ENCODE results near the gene DROSHA. TPM values are rescaled to one million over a fixed set of nuclear protein-coding genes. Genes with fewer than 3 reads are reported as not detected.
"Not testable (repeated sequence)": the region's sequence is repeated elsewhere in the genome, so short reads cannot be mapped to it uniquely, and the experiment has no call there.

Gene DROSHA
- total RNA-seq, 2 experiments from 2014 or later = 69.8 to 74.3 TPM

- H3K36me3 Mint-ChIP-seq (ENCODE audit: low read depth) = no peaks in the 10 kb centered on the region
- ChIA-PET POLR2A (no interaction called here), CTCF (no interaction called here)
- H3K4me3 Mint-ChIP-seq = no peak overlapping the region
- no peaks in the 10 kb centered on the region for H3K4me1 Mint-ChIP-seq (ENCODE audit: low read depth)
- no peak for ATAC-seq
- no peak overlapping the region for H3K27ac Mint-ChIP-seq
- peaks cover 4% of the 10 kb centered on the region for H3K27me3 Mint-ChIP-seq (ENCODE audit: low read depth)
- no peak for DNase-seq
- no peaks in the 10 kb centered on the region for H3K9me3 Mint-ChIP-seq (ENCODE audit: insufficient read depth)
Measured at GRCh38 chr5:31362931-31363568, 168.8 kb downstream of the DROSHA start.

GRCh38 chr5:31362529-31362900 lies 169.4 kb downstream of the DROSHA start:
- DNase-seq (no peak), ATAC-seq (no peak)
- ChIA-PET POLR2A (no interaction called here), CTCF (no interaction called here)
- H3K36me3 Mint-ChIP-seq (ENCODE audit: low read depth) = no peaks in the 10 kb centered on the region
- peaks cover 4% of the 10 kb centered on the region for H3K27me3 Mint-ChIP-seq (ENCODE audit: low read depth)
- no peak overlapping the region for H3K27ac Mint-ChIP-seq
- no peaks in the 10 kb centered on the region for H3K4me1 Mint-ChIP-seq (ENCODE audit: low read depth)
- H3K4me3 Mint-ChIP-seq = no peak overlapping the region
- no peaks in the 10 kb centered on the region for H3K9me3 Mint-ChIP-seq (ENCODE audit: insufficient read depth)

GRCh38 chr5:31361704-31362528 lies 170.0 kb downstream of the DROSHA start:
- H3K27ac Mint-ChIP-seq; H3K36me3 Mint-ChIP-seq (ENCODE audit: low read depth); DNase-seq; H3K4me1 Mint-ChIP-seq (ENCODE audit: low read depth); H3K9me3 Mint-ChIP-seq (ENCODE audit: insufficient read depth); ATAC-seq; H3K4me3 Mint-ChIP-seq; CTCF ChIA-PET; H3K27me3 Mint-ChIP-seq (ENCODE audit: low read depth); POLR2A ChIA-PET: not testable (repeated sequence)

- no peaks in the 10 kb centered on the region for H3K9me3 Mint-ChIP-seq (ENCODE audit: insufficient read depth)
- peaks cover 4% of the 10 kb centered on the region for H3K27me3 Mint-ChIP-seq (ENCODE audit: low read depth)
- H3K36me3 Mint-ChIP-seq (ENCODE audit: low read depth) = no peaks in the 10 kb centered on the region
- DNase-seq = no peak
- H3K4me1 Mint-ChIP-seq (ENCODE audit: low read depth) = no peaks in the 10 kb centered on the region
- CTCF ChIA-PET = no interaction called here
- no peak overlapping the region for H3K27ac Mint-ChIP-seq
- POLR2A ChIA-PET = no interaction called here
- no peak for ATAC-seq
- no peak overlapping the region for H3K4me3 Mint-ChIP-seq
Measured at GRCh38 chr5:31361234-31361633, 170.7 kb downstream of the DROSHA start.

DNA sequence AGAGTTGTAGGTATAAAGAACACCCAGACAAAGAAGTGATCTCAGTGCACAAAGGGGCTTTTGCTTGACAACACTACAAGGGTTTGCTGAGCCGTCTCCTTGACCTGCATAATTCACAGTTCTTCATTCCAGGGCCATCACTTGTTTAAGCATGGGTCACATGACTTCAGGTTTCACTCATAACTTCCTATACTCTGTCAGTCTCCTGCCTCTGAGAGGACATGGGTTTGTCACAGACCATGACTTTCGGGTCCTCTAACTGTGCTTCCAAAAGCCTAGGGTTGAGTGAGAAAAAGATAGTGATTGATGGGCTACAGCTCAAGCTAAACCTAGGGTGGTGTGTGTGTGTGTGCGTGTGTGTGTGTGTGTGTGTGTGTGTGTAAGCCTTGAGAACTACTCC lies 172.1 kb downstream of the DROSHA start:
- Mint-ChIP-seq H3K27ac (no peak overlapping the region), H3K36me3 (ENCODE audit: low read depth) (no peaks in the 10 kb centered on the region), H3K4me1 (ENCODE audit: low read depth) (no peaks in the 10 kb centered on the region), H3K4me3 (no peak overlapping the region), H3K27me3 (ENCODE audit: low read depth) (peaks cover 4% of the 10 kb centered on the region), H3K9me3 (ENCODE audit: insufficient read depth) (no peaks in the 10 kb centered on the region)
- CTCF ChIA-PET = no interaction called here
- DNase-seq (no peak), ATAC-seq (no peak)
- POLR2A ChIA-PET = no interaction called here

DNA sequence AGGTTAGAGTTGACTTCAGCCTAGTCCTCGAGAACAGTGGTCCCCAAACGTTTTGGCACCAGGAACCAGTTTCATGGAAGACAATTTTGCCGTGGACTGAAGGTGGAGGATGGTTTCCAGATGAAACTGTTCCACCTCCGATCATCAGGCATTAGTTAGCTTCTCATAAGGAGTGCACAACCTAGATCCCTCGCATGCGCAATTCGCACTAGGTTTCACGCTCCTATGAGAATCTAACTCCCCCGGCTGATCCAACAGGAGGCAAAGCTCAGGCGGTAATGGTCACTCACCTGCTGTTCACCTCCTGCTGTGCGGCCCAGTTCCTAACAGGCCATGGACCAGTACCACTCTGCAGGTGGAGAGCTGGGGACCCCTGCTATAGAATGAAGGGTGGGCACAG lies 174.9 kb downstream of the DROSHA start:
- H3K27me3 Mint-ChIP-seq (ENCODE audit: low read depth) = peaks cover 4% of the 10 kb centered on the region
- H3K9me3 Mint-ChIP-seq (ENCODE audit: insufficient read depth) = no peaks in the 10 kb centered on the region
- H3K36me3 Mint-ChIP-seq (ENCODE audit: low read depth) = no peaks in the 10 kb centered on the region
- no peaks in the 10 kb centered on the region for H3K4me1 Mint-ChIP-seq (ENCODE audit: low read depth)
- ChIA-PET POLR2A (no interaction called here), CTCF (no interaction called here)
- ATAC-seq (no peak), DNase-seq (no peak)
- H3K4me3 Mint-ChIP-seq = no peak overlapping the region
- no peak overlapping the region for H3K27ac Mint-ChIP-seq

GRCh38 chr5:31355337-31355736 lies 176.6 kb downstream of the DROSHA start:
- no peaks in the 10 kb centered on the region for H3K9me3 Mint-ChIP-seq (ENCODE audit: insufficient read depth)
- ATAC-seq = no peak
- H3K4me3 Mint-ChIP-seq = no peak overlapping the region
- no peaks in the 10 kb centered on the region for H3K36me3 Mint-ChIP-seq (ENCODE audit: low read depth)
- POLR2A ChIA-PET = no interaction called here
- CTCF ChIA-PET = no interaction called here
- no peak overlapping the region for H3K27ac Mint-ChIP-seq
- DNase-seq = no peak
- peaks cover 4% of the 10 kb centered on the region for H3K27me3 Mint-ChIP-seq (ENCODE audit: low read depth)
- no peaks in the 10 kb centered on the region for H3K4me1 Mint-ChIP-seq (ENCODE audit: low read depth)

Other genes with a start within 250 kb of the DROSHA start
- 10 to 100 TPM; 22.4 to 23.7 TPM for gene C5orf22, start 208 bp upstream of the DROSHA start, total RNA-seq
- gene PDZD2, start 107.0 kb upstream of the DROSHA start, total RNA-seq = not detected

All from activated CD8-positive, alpha-beta T cell treated with anti-CD3 and anti-CD28 coated beads, Interleukin-2, amount 10 ng/mL, durations not matched to agents 7 days and 5 days (primary cell).